ENCODE results near the gene CRABP2. TPM values are rescaled to one million over a fixed set of nuclear protein-coding genes. Genes with fewer than 3 reads are reported as not detected.

CRABP2 gene
- total and polyA plus RNA-seq, 2 of the 13 experiments (the other 11 are each of a cell fraction or from before 2014, with no cell fraction given) = 0.40 to 0.60 TPM

DNA sequence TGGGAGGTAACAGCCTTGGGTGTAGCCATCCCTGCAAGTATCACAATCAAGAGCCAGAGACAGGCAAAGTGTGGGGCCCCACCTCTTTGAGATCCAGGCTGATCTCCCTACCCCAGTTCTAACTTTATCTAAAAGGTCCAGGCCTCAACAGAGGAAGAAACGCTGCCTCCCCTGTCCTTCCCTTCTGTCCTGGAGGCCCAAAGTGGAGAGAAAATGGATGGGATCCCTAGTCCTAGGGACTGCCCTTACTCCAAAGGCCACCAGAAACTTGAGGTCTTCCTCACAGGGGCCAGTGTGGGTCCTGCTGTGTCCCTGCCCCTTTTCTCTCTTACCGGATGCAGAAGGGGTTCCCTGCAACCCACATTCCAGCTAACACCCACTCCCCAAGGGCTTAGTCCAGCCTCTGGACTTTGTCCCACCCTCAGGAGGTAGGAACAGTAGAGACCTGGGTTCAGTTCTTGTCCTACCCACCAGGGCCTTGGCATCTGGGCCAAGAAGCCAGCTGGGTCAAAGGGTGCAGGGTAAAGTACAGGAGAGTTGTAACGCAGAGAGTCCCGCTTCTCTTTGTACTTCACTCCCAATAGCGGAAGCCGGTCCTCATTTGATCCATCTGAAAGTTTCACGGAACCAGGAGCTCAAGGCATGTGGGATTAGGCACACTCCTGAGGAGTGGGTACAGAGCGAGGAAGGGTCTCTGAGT is 44.2 kb upstream of the CRABP2 start (continued):
- TF ChIP-seq ZNF510 (CRISPR knock-in tag; IDR thresholded peaks at IDR 0.05; ENCODE audit: low read depth) = no peak
- peak; percentile 49 for TF ChIP-seq MED1 (CRISPR knock-in tag; IDR thresholded peaks at IDR 0.05)
- TF ChIP-seq ZFP36L2 (CRISPR knock-in tag; IDR thresholded peaks at IDR 0.05) = no peak
- TF ChIP-seq HNF4A (CRISPR knock-in tag; IDR thresholded peaks at IDR 0.05) = peak; percentile 88
- peak; percentile 16; the same call in 1 of the 2 replicates for TF ChIP-seq TBX2 (CRISPR knock-in tag; IDR thresholded peaks at IDR 0.05; ENCODE audit: borderline replicate concordance)
- TF ChIP-seq HDAC6 (IDR thresholded peaks at IDR 0.05; ENCODE audit: low read depth, low read length) = no peak
- no peak for TF ChIP-seq HNRNPUL1 (IDR thresholded peaks at IDR 0.05; ENCODE audit: low read depth, low read length)
- no peak for TF ChIP-seq HNRNPK (IDR thresholded peaks at IDR 0.05; ENCODE audit: low read depth, low read length, poor library complexity, severe bottlenecking)
- no peak for TF ChIP-seq ZNF816 (CRISPR knock-in tag; IDR thresholded peaks at IDR 0.05; ENCODE audit: borderline replicate concordance)
- TF ChIP-seq ZNF550 (CRISPR knock-in tag; IDR thresholded peaks at IDR 0.05; ENCODE audit: borderline replicate concordance) = no peak
- TF ChIP-seq, protein P1, sequence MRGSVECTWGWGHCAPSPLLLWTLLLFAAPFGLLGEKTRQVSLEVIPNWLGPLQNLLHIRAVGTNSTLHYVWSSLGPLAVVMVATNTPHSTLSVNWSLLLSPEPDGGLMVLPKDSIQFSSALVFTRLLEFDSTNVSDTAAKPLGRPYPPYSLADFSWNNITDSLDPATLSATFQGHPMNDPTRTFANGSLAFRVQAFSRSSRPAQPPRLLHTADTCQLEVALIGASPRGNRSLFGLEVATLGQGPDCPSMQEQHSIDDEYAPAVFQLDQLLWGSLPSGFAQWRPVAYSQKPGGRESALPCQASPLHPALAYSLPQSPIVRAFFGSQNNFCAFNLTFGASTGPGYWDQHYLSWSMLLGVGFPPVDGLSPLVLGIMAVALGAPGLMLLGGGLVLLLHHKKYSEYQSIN (CRISPR knock-in tag; IDR thresholded peaks at IDR 0.05; ENCODE audit: borderline replicate concordance) = no peak
- no peak for TF ChIP-seq SMYD3 (CRISPR knock-in tag; IDR thresholded peaks at IDR 0.05)
- TF ChIP-seq, protein P2, sequence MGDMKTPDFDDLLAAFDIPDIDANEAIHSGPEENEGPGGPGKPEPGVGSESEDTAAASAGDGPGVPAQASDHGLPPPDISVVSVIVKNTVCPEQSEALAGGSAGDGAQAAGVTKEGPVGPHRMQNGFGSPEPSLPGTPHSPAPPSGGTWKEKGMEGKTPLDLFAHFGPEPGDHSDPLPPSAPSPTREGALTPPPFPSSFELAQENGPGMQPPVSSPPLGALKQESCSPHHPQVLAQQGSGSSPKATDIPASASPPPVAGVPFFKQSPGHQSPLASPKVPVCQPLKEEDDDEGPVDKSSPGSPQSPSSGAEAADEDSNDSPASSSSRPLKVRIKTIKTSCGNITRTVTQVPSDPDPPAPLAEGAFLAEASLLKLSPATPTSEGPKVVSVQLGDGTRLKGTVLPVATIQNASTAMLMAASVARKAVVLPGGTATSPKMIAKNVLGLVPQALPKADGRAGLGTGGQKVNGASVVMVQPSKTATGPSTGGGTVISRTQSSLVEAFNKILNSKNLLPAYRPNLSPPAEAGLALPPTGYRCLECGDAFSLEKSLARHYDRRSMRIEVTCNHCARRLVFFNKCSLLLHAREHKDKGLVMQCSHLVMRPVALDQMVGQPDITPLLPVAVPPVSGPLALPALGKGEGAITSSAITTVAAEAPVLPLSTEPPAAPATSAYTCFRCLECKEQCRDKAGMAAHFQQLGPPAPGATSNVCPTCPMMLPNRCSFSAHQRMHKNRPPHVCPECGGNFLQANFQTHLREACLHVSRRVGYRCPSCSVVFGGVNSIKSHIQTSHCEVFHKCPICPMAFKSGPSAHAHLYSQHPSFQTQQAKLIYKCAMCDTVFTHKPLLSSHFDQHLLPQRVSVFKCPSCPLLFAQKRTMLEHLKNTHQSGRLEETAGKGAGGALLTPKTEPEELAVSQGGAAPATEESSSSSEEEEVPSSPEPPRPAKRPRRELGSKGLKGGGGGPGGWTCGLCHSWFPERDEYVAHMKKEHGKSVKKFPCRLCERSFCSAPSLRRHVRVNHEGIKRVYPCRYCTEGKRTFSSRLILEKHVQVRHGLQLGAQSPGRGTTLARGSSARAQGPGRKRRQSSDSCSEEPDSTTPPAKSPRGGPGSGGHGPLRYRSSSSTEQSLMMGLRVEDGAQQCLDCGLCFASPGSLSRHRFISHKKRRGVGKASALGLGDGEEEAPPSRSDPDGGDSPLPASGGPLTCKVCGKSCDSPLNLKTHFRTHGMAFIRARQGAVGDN (CRISPR knock-in tag; IDR thresholded peaks at IDR 0.05) = peak; percentile 39
- TF ChIP-seq PHF20 (CRISPR knock-in tag; IDR thresholded peaks at IDR 0.05) = peak; percentile 21; the same call in 1 of the 2 replicates
- TF ChIP-seq NRL (CRISPR knock-in tag; IDR thresholded peaks at IDR 0.05; ENCODE audit: borderline replicate concordance) = no peak
- no peak for TF ChIP-seq PHB2 (IDR thresholded peaks at IDR 0.05; ENCODE audit: partially characterized antibody)
- TF ChIP-seq KDM5B (CRISPR knock-in tag; IDR thresholded peaks at IDR 0.05; ENCODE audit: borderline replicate concordance) = no peak
- TF ChIP-seq, protein P3, sequence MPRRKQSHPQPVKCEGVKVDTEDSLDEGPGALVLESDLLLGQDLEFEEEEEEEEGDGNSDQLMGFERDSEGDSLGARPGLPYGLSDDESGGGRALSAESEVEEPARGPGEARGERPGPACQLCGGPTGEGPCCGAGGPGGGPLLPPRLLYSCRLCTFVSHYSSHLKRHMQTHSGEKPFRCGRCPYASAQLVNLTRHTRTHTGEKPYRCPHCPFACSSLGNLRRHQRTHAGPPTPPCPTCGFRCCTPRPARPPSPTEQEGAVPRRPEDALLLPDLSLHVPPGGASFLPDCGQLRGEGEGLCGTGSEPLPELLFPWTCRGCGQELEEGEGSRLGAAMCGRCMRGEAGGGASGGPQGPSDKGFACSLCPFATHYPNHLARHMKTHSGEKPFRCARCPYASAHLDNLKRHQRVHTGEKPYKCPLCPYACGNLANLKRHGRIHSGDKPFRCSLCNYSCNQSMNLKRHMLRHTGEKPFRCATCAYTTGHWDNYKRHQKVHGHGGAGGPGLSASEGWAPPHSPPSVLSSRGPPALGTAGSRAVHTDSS (CRISPR knock-in tag; conservative IDR thresholded peaks at IDR 0.05) = no peak
- TF ChIP-seq, protein P4, sequence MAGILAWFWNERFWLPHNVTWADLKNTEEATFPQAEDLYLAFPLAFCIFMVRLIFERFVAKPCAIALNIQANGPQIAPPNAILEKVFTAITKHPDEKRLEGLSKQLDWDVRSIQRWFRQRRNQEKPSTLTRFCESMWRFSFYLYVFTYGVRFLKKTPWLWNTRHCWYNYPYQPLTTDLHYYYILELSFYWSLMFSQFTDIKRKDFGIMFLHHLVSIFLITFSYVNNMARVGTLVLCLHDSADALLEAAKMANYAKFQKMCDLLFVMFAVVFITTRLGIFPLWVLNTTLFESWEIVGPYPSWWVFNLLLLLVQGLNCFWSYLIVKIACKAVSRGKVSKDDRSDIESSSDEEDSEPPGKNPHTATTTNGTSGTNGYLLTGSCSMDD (CRISPR knock-in tag; IDR thresholded peaks at IDR 0.05) = no peak
- TF ChIP-seq FOXC1 (CRISPR knock-in tag; IDR thresholded peaks at IDR 0.05; ENCODE audit: borderline replicate concordance) = no peak
- no peak for TF ChIP-seq KMT2B (CRISPR knock-in tag; IDR thresholded peaks at IDR 0.05)
- TF ChIP-seq ZNF225 (CRISPR knock-in tag; IDR thresholded peaks at IDR 0.05) = no peak
- TF ChIP-seq ZNF451 (CRISPR knock-in tag; IDR thresholded peaks at IDR 0.05) = no peak
